Uterus (tissue), 4 donors: ENCODE results near the gene SHB. TPM values are rescaled to one million over a fixed set of nuclear protein-coding genes. Genes with fewer than 3 reads are reported as not detected.

Experiments used
- DNase-seq, 2 donors: peaks; one replicate each; pipeline ENCODE4 v3.0.0-alpha.2; 2019 to 2020
- H3K27ac ChIP-seq, 2 donors: fragments of 200-600 bp; sonication (generic); 1 replicate in 1 of 2; 2 replicates in 1 of 2; pipeline ENCODE4 v1.5.1; 2016 to 2018
- H3K27me3 ChIP-seq, 2 donors: fragments of 200-600 bp; sonication (generic); one replicate each; pipeline ENCODE4 v1.5.1; 2018 to 2019; ENCODE audit warnings: control low read depth in 1 of 2
- H3K36me3 ChIP-seq, 2 donors: fragments of 200-600 bp; sonication (generic); one replicate each; pipeline ENCODE4 v1.5.1; 2019; ENCODE audit warnings: control low read depth in 1 of 2
- H3K4me1 ChIP-seq, 2 donors: fragments of 200-600 bp; sonication (generic); one replicate each; pipeline ENCODE4 v1.5.1; 2018 to 2019; ENCODE audit warnings: control low read depth in 1 of 2
- H3K4me3 ChIP-seq, 2 donors: fragments of 200-600 bp; sonication (generic); 1 replicate in 1 of 2; 2 replicates in 1 of 2; pipeline ENCODE4 v1.5.1; 2018 to 2019; ENCODE audit warnings: mild to moderate bottlenecking in 1 of 2
- H3K9me3 ChIP-seq, 2 donors: fragments of 200-600 bp; sonication (generic); one replicate each; pipeline ENCODE4 v1.5.1; 2019; ENCODE audit warnings: control low read depth in 1 of 2
- CTCF ChIP-seq, 4 experiments: fragments of 200-600 bp in 2 of 4; fragments of 450-650 bp in 2 of 4; sonication (generic) in 2 of 4; IDR thresholded peaks; one replicate each; pipeline ENCODE4 v1.5.1; 2016 to 2019; ENCODE audit warnings: antibody characterized with exemption in 4 of 4, mild to moderate bottlenecking in 2 of 4, moderate library complexity in 1 of 4
- POLR2A ChIP-seq, 2 donors: fragments of 450-650 bp; IDR thresholded peaks; one replicate each; pipeline ENCODE4 v1.6.1; 2016; ENCODE audit warnings: antibody characterized with exemption in 2 of 2, mild to moderate bottlenecking in 1 of 2, moderate library complexity in 1 of 2
- intact Hi-C: fragments of 100-400 bp; cut with DNase I; formaldehyde crosslinking; loops from one replicate; pipeline ENCODE4 v1.15.1; 2023; ENCODE audit warnings: low total_unique reads
- total RNA-seq, 4 donors: library from RNA; depleted of rRNA in 3 of 4; stranded (reverse); fragments of >200 nt in 3 of 4; gene quantifications; one replicate each; pipeline versions ENCODE4 v1.1.0 to v1.2.4, GENCODE V29; 2014 to 2023
- donor health status: DM: yes; HTN: yes; CAD: no.

Gene SHB
- total RNA-seq, 4 donors from 2014 or later: 3.5 to 19.6 (median 7.3) TPM

- no peak for TF ChIP-seq POLR2A (IDR thresholded peaks at IDR 0.05)
- no peak for TF ChIP-seq CTCF (IDR thresholded peaks at IDR 0.05)
- Histone ChIP-seq H3K9me3 (no peaks in the 10 kb centered on the region), H3K27me3 (no peaks in the 10 kb centered on the region), H3K27ac (no peak overlapping the region), H3K36me3 (no peaks in the 10 kb centered on the region), H3K4me1 (no peaks in the 10 kb centered on the region), H3K4me3 (no peak overlapping the region)
- intact Hi-C loops: no loop called here
- DNase-seq: no peak
Measured at GRCh38 chr9:37969558-37970300, 99.3 kb downstream of the SHB start.

DNA sequence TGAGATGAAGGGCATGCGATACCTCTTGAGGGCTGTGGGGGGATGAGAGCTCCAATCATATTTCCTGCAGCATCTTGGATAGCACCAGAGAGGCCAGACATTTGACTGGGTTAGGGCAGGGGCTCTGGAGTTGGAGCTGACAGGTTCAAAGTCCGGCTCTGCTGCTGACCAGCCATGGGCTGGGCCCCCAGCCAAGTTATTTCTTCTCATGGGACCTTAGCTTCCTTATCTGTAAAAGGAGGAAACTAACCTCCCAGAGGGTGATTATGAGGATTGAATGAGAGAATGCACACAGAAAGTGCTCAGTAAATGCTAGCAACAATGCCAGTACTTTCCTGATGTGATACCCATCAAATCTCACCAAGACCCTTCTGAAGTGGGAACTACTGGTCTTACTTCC, 99.9 kb downstream of the SHB start:
- H3K4me1 ChIP-seq: no peaks in the 10 kb centered on the region
- H3K9me3 ChIP-seq: no peaks in the 10 kb centered on the region
- no peak for DNase-seq

DNA sequence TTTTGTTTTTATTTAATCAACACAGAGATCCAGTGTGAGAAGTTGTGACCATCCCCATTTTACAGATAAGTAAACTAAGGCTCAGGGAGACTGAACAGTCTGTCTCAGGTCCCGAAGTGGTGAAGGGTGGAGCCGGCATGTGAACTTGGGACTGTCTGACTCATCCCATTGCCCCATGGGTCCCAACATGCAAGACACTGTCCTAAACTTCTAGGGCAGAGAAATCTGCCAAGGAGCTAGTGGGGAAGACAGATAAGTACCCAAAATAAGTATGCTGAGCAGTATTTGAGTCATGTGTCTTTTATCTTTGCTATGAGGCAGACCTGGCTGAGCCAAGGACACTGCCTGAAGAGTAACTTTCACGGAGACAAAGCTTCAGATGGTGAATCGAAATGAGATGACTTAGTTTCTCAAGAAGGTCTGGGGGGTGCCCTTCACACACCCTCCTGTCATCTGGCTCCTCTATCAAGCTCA, 100.8 kb downstream of the SHB start:
- intact Hi-C loops: no loop called here
- Histone ChIP-seq H3K27ac (no peak overlapping the region), H3K36me3 (no peaks in the 10 kb centered on the region), H3K27me3 (no peaks in the 10 kb centered on the region), H3K4me3 (no peak overlapping the region), H3K9me3 (no peaks in the 10 kb centered on the region), H3K4me1 (no peaks in the 10 kb centered on the region)
- DNase-seq: no peak
- TF ChIP-seq POLR2A (IDR thresholded peaks at IDR 0.05) (no peak), CTCF (IDR thresholded peaks at IDR 0.05) (no peak)

More for the DNA sequence above, 99.9 kb downstream of the SHB start:
- no peak for TF ChIP-seq POLR2A (IDR thresholded peaks at IDR 0.05)
- intact Hi-C loops: no loop called here
- Histone ChIP-seq H3K27me3 (no peaks in the 10 kb centered on the region), H3K36me3 (no peaks in the 10 kb centered on the region), H3K4me3 (no peak overlapping the region), H3K27ac (no peak overlapping the region)

DNA sequence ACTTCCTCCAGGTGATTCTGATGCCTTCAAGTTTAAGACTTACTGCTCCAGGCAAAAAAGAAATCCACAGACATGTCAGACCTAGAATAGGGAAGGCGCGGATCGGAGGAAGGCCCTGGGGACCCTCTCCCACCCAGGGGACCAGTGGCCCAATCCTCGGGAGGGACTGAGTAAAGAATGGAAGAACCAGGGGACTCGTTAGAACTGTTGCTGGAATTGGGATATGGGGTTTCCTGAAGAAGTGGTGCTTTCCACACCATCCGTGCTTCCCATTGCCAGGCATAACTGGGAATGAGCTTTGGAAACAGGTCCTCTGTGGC, 101.3 kb downstream of the SHB start:
- Histone ChIP-seq H3K27ac (no peak overlapping the region), H3K4me1 (no peaks in the 10 kb centered on the region), H3K9me3 (no peaks in the 10 kb centered on the region), H3K36me3 (no peaks in the 10 kb centered on the region), H3K4me3 (no peak overlapping the region), H3K27me3 (no peaks in the 10 kb centered on the region)
- no peak for TF ChIP-seq CTCF (IDR thresholded peaks at IDR 0.05)
- intact Hi-C loops: no loop called here
- DNase-seq: no peak

GRCh38 chr9:37967014-37967760, 101.8 kb downstream of the SHB start:
- H3K36me3 ChIP-seq: no peaks in the 10 kb centered on the region
- no peaks in the 10 kb centered on the region for H3K27me3 ChIP-seq
- no peak overlapping the region for H3K4me3 ChIP-seq
- no peak for TF ChIP-seq CTCF (IDR thresholded peaks at IDR 0.05)
- no peak for TF ChIP-seq POLR2A (IDR thresholded peaks at IDR 0.05)
- no peaks in the 10 kb centered on the region for H3K4me1 ChIP-seq
- no peak for DNase-seq
- H3K27ac ChIP-seq: no peak overlapping the region
- intact Hi-C loops: no loop called here
- no peaks in the 10 kb centered on the region for H3K9me3 ChIP-seq
